H1 (cell line): ENCODE data around the gene G3BP1. TPM values are rescaled to one million over a fixed set of nuclear protein-coding genes. Genes with fewer than 3 reads are reported as not detected.

Source experiments
- CTCF ChIA-PET: fragments of 300-600 bp; sonication (Branson Sonifier 250); formaldehyde crosslinking; loops from one replicate; lab custom pipeline; 2021; ENCODE audit not compliant: partially characterized antibody; lab: Charles Lee
- POLR2A ChIA-PET: fragments of 300-600 bp; sonication (Branson Sonifier 250); formaldehyde crosslinking; loops from one replicate; lab custom pipeline; 2021; ENCODE audit warnings: inconsistent platforms; ENCODE audit not compliant: partially characterized antibody; lab: Charles Lee
- DNase-seq, 2 experiments: peaks; one replicate each; pipeline versions ENCODE4 v3.0.0 to v3.0.0-alpha.2; 2010 to 2022; ENCODE audit warnings: low spot score in 2 of 2, low read depth in 1 of 2, mixed read lengths in 1 of 2
- FAIRE-seq: peaks from 2 replicates; lab custom pipeline; 2011; peaks lifted over from hg19 to GRCh38; lab: Jason Lieb, UNC
- H2AFZ ChIP-seq: 2 replicates; pipeline ENCODE4 v1.8.1; 2012; ENCODE audit warnings: low read length, inconsistent platforms
- H2AK5ac ChIP-seq: 2 replicates; pipeline ENCODE4 v1.6.1; 2013; ENCODE audit warnings: low read depth, low read length
- H2BK120ac ChIP-seq: replicated peaks from 2 replicates; pipeline ENCODE3; 2013; ENCODE audit warnings: low read depth, low read length, inconsistent platforms
- H2BK12ac ChIP-seq: 2 replicates; pipeline ENCODE4 v1.6.1; 2013; ENCODE audit warnings: low read depth, low read length
- H2BK15ac ChIP-seq: 2 replicates; pipeline ENCODE4 v1.6.1; 2013; ENCODE audit warnings: low read length
- H2BK20ac ChIP-seq: 2 replicates; pipeline ENCODE4 v1.6.1; 2013; ENCODE audit warnings: low read length
- H2BK5ac ChIP-seq: 2 replicates; pipeline ENCODE4 v1.6.1; 2013; ENCODE audit warnings: low read depth, low read length
- H3K14ac ChIP-seq: 2 replicates; pipeline ENCODE4 v1.6.1; 2013; ENCODE audit warnings: inconsistent platforms; ENCODE audit not compliant: insufficient read length
- H3K18ac ChIP-seq: 2 replicates; pipeline ENCODE4 v1.6.1; 2013; ENCODE audit warnings: low read length; ENCODE audit errors: extremely low read depth
- H3K23ac ChIP-seq: 2 replicates; pipeline ENCODE4 v1.6.1; 2013; ENCODE audit warnings: inconsistent platforms; ENCODE audit not compliant: insufficient read length
- H3K23me2 ChIP-seq: 2 replicates; pipeline ENCODE4 v1.6.1; 2013; ENCODE audit warnings: low read depth, low read length
- H3K27ac ChIP-seq: 2 replicates; pipeline ENCODE4 v1.6.1; 2011; ENCODE audit warnings: low read depth, low read length, inconsistent platforms
- H3K27me3 ChIP-seq, 4 experiments: replicated peaks in 1 of 4; 1 replicate in 1 of 4; 2 replicates in 3 of 4; pipeline versions ENCODE4 v1.6.1 to v1.8.1; 2011 to 2013; ENCODE audit warnings: low read length in 3 of 4, mild to moderate bottlenecking in 3 of 4, inconsistent platforms in 2 of 4, mixed read lengths in 2 of 4, moderate library complexity in 1 of 4; ENCODE audit not compliant: control insufficient read depth in 3 of 4, insufficient read depth in 3 of 4; ENCODE audit errors: extremely low read depth in 1 of 4
- H3K36me3 ChIP-seq, 4 experiments: 2 replicates each; pipeline versions ENCODE4 v1.6.1 to v1.8.1; 2011 to 2013; ENCODE audit warnings: mild to moderate bottlenecking in 4 of 4, low read length in 3 of 4, moderate library complexity in 2 of 4, control low read depth in 1 of 4, inconsistent platforms in 1 of 4; ENCODE audit not compliant: insufficient read depth in 4 of 4, control insufficient read depth in 2 of 4
- H3K4ac ChIP-seq: replicated peaks from 2 replicates; pipeline ENCODE3; 2013; ENCODE audit warnings: low read length, low read depth, mixed read lengths, inconsistent platforms; ENCODE audit not compliant: insufficient read length
- H3K4me1 ChIP-seq, 4 experiments: replicated peaks in 1 of 4; 1 replicate in 1 of 4; 2 replicates in 3 of 4; pipeline versions ENCODE4 v1.6.1 to v1.8.1; 2011 to 2013; ENCODE audit warnings: low read length in 3 of 4, inconsistent platforms in 2 of 4, mixed read lengths in 1 of 4; ENCODE audit not compliant: insufficient read depth in 4 of 4, control insufficient read depth in 3 of 4
- H3K4me2 ChIP-seq, 2 experiments: 2 replicates each; pipeline versions ENCODE4 v1.6.1 to v1.8.1; 2011 to 2013; ENCODE audit warnings: low read depth in 2 of 2, low read length in 2 of 2, control low read depth in 1 of 2, inconsistent platforms in 1 of 2, mild to moderate bottlenecking in 1 of 2; ENCODE audit not compliant: insufficient read depth in 1 of 2
- H3K4me3 ChIP-seq, 4 experiments: fragments of 200-600, 300-600 bp in 1 of 4; sonication (generic), shearing (Covaris generic), sonication (Bioruptor Twin) in 1 of 4; 2 replicates each; pipeline versions ENCODE4 v1.5.1 to v1.8.1; 2011 to 2016; ENCODE audit warnings: low read length in 4 of 4, low read depth in 3 of 4, control low read depth in 2 of 4, inconsistent platforms in 2 of 4, mild to moderate bottlenecking in 2 of 4, mixed read lengths in 1 of 4, moderate library complexity in 1 of 4; ENCODE audit not compliant: insufficient read depth in 2 of 4; ENCODE audit errors: extremely low read depth in 1 of 4
- H3K56ac ChIP-seq: replicated peaks from 2 replicates; pipeline ENCODE3; 2013; ENCODE audit warnings: low read depth, mild to moderate bottlenecking, mixed read lengths, low read length, inconsistent platforms; ENCODE audit not compliant: insufficient read length
- H3K79me1 ChIP-seq: 2 replicates; pipeline ENCODE4 v1.6.1; 2013; ENCODE audit warnings: low read depth, low read length, control low read depth
- H3K79me2 ChIP-seq, 2 experiments: 2 replicates each; pipeline versions ENCODE4 v1.6.1 to v1.8.1; 2012 to 2013; ENCODE audit warnings: low read length in 2 of 2, mild to moderate bottlenecking in 2 of 2, inconsistent platforms in 1 of 2; ENCODE audit not compliant: insufficient read depth in 2 of 2, control insufficient read depth in 1 of 2
- H3K9ac ChIP-seq, 4 experiments: replicated peaks in 1 of 4; 1 replicate in 1 of 4; 2 replicates in 3 of 4; pipeline versions ENCODE4 v1.6.1 to v1.8.1; 2011 to 2013; ENCODE audit warnings: low read depth in 3 of 4, low read length in 3 of 4, control low read depth in 2 of 4, mild to moderate bottlenecking in 2 of 4, moderate library complexity in 2 of 4, inconsistent platforms in 1 of 4; ENCODE audit errors: extremely low read depth in 1 of 4
- H3K9me3 ChIP-seq, 2 experiments: 2 replicates each; pipeline versions ENCODE4 v1.6.1 to v1.8.1; 2012 to 2013; ENCODE audit warnings: mild to moderate bottlenecking in 2 of 2, moderate library complexity in 2 of 2, control low read depth in 1 of 2, inconsistent platforms in 1 of 2, low read depth in 1 of 2, low read length in 1 of 2, mixed read lengths in 1 of 2; ENCODE audit not compliant: insufficient read depth in 2 of 2
- H4K20me1 ChIP-seq, 2 experiments: replicated peaks in 1 of 2; 2 replicates each; pipeline versions ENCODE3 to v1.8.1; 2011 to 2013; ENCODE audit warnings: inconsistent platforms in 2 of 2, low read length in 2 of 2, mild to moderate bottlenecking in 1 of 2; ENCODE audit not compliant: insufficient read depth in 2 of 2, control insufficient read depth in 1 of 2
- H4K5ac ChIP-seq: 2 replicates; pipeline ENCODE4 v1.6.1; 2013; ENCODE audit warnings: low read length, low read depth, mixed read lengths, inconsistent platforms; ENCODE audit not compliant: insufficient read length
- H4K8ac ChIP-seq: 2 replicates; pipeline ENCODE4 v1.8.0; 2013; ENCODE audit warnings: mild to moderate bottlenecking, moderate library complexity, low read length, inconsistent platforms; ENCODE audit not compliant: insufficient read depth; ENCODE audit errors: extremely low read depth
- H4K91ac ChIP-seq: replicated peaks from 2 replicates; pipeline ENCODE3; 2013; ENCODE audit warnings: low read length, mixed read lengths, inconsistent platforms; ENCODE audit not compliant: insufficient read length
- BCL11A ChIP-seq, 2 experiments: IDR thresholded peaks; one replicate each; pipeline ENCODE4 v1.6.1; 2011; ENCODE audit warnings: low read depth in 2 of 2, low read length in 2 of 2, mild to moderate bottlenecking in 2 of 2
- CBX8 ChIP-seq: fragments of 300-800, 300-1000 bp; sonication (generic); IDR thresholded peaks from 2 replicates; pipeline ENCODE4 v1.7.1; 2016; ENCODE audit warnings: low read depth, low read length, borderline replicate concordance
- CHD2 ChIP-seq: IDR thresholded peaks from 2 replicates; pipeline ENCODE4 v1.6.1; 2012; ENCODE audit warnings: low read length, improper control_type of control experiment
- HDAC6 ChIP-seq: IDR thresholded peaks from one replicate; pipeline ENCODE4 v1.7.1; 2012; ENCODE audit warnings: low read depth, mild to moderate bottlenecking, inconsistent platforms, low read length, moderate library complexity
- JUN ChIP-seq: IDR thresholded peaks from 2 replicates; pipeline ENCODE4 v1.6.1; 2011; ENCODE audit warnings: low read depth, mild to moderate bottlenecking, improper control_type of control experiment, low read length
- MAX ChIP-seq: IDR thresholded peaks from 2 replicates; pipeline ENCODE4 v1.6.1; 2012; ENCODE audit warnings: inconsistent platforms
- NRF1 ChIP-seq: IDR thresholded peaks from 2 replicates; pipeline ENCODE4 v1.6.1; 2011; ENCODE audit warnings: mild to moderate bottlenecking, low read depth, low read length, improper control_type of control experiment
- SAP30 ChIP-seq: fragments of 300-600 bp; sonication (generic); IDR thresholded peaks from 2 replicates; pipeline ENCODE4 v1.7.1; 2012; ENCODE audit warnings: low read length, moderate library complexity, mild to moderate bottlenecking, inconsistent platforms; ENCODE audit not compliant: insufficient read depth, insufficient replicate concordance
- polyA plus RNA-seq, 7 experiments: library from polyadenylated mRNA; depleted of rRNA in 3 of 7; stranded (reverse) in 5 of 7; unstranded in 2 of 7; fragments of >200 nt in 5 of 7; fragments of 200-250 nt in 2 of 7; gene quantifications; 1 replicate in 5 of 7; 2 replicates in 1 of 7; 4 replicates in 1 of 7; pipeline versions ENCODE4 v1.2.1 to v1.2.3, GENCODE V29; 2011 to 2013; ENCODE audit warnings: missing spikeins in 2 of 7, mixed read lengths in 2 of 7
- total RNA-seq: library from RNA; stranded (reverse); fragmentation: NEBNext Ultra II Directional; extraction: Animal tissue kit (Norgen Biotek cat#: 25700); gene quantifications from 2 replicates; pipeline ENCODE4 v1.2.1, GENCODE V29; 2021

The G3BP1 gene
- total and polyA plus RNA-seq, 2 of the 8 experiments (the other 6 are each of a cell fraction or from before 2014, with no cell fraction given): 71.2 to 516 TPM

DNA sequence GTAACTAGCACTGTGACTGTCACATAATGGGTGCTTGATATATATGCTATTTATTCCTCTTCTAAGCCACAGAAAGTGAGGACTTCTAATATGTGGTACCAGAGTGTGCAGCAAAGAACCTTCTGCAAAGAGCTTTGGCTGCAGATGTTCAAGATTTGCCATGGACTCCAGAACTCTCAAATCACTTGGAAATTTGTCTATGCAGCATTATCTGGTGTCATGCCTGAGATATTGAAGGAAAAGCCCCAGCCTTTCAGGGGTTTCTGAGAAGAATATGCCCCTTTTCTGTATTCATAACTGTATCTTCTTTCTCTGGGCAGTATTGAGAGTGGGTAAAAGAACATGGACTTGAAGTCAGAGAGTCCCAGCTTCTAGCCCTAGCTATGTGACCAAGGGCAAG, 4.8 kb upstream of the G3BP1 start:
- Histone ChIP-seq H3K4ac (no peak overlapping the region), H2BK20ac (no peak overlapping the region), H3K18ac (no peak overlapping the region), H3K4me2 (no peak overlapping the region), H2BK15ac (no peak overlapping the region), H3K23ac (no peak overlapping the region), H2AFZ (no peak overlapping the region), H4K5ac (no peak overlapping the region), H3K79me2 (peaks cover 0 to 2% of the 10 kb centered on the region in 2 experiments; a peak in 1 of 4 replicates), H3K27ac (no peak overlapping the region), H3K79me1 (no peaks in the 10 kb centered on the region), H3K36me3 (no peaks in the 10 kb centered on the region), H2BK12ac (no peak overlapping the region), H3K9ac (no peak overlapping the region), H4K8ac (no peak overlapping the region), H4K20me1 (no peaks in the 10 kb centered on the region), H3K4me1 (peaks cover 0 to 3% (median 0%) of the 10 kb centered on the region in 4 experiments; a peak in 1 of 7 replicates), H2BK120ac (no peak overlapping the region), H3K4me3 (no peak overlapping the region), H2AK5ac (no peak overlapping the region), H3K9me3 (no peaks in the 10 kb centered on the region), H3K56ac (no peak overlapping the region), H4K91ac (no peak overlapping the region), H3K14ac (no peak overlapping the region), H3K23me2 (no peaks in the 10 kb centered on the region; the same call in 1 of the 2 replicates), H3K27me3 (no peaks in the 10 kb centered on the region), H2BK5ac (no peak overlapping the region)
- DNase-seq (no peak), FAIRE-seq (no peak)
- ChIA-PET POLR2A (interaction anchor here (0.8 to 2.0 kb wide), 4 partner anchors 9 to 21 kb away, joined by 3 to 8 read pairs (median 4); no protein-coding TSS in a partner anchor), CTCF (interaction anchor here (0.8 to 38.0 kb wide), 2 partner anchors 26 to 103 kb away, joined by 4 to 991 read pairs; no protein-coding TSS in a partner anchor)
- TF ChIP-seq NRF1 (no peak), SAP30 (no peak), MAX (no peak), CHD2 (no peak), JUN (no peak), BCL11A (IDR thresholded peaks at IDR 0.05; ENCODE audit: low read depth in 2 of 2, low read length in 2 of 2) (no peak), CBX8 (no peak), HDAC6 (no peak)
